GM12873 (cell line): ENCODE results near the gene CEP135.

Source experiments
- CTCF ChIP-seq: IDR thresholded peaks from 2 replicates; pipeline ENCODE4 v1.5.1; 2012; ENCODE audit warnings: low read depth, mild to moderate bottlenecking, moderate library complexity, low read length, control low read depth; ENCODE audit not compliant: insufficient read depth; ENCODE audit errors: missing control alignments

The CEP135 gene

GRCh38 chr4:55948726-55949481 lies at the start of gene CEP135:
TSS of gene CEP135 (plus strand) at chr4:55948945. CDS start at chr4:55952131, 3,186 bp downstream.
- peak; percentile 94 for TF ChIP-seq CTCF

- TF ChIP-seq CTCF, result no peak
Measured at GRCh38 chr4:55902677-55903076, 46.1 kb upstream of the CEP135 start.

GRCh38 chr4:55903577-55903976 lies 45.2 kb upstream of the CEP135 start:
- no peak for TF ChIP-seq CTCF

- TF ChIP-seq CTCF, result no peak
Measured at GRCh38 chr4:55904576-55904975, 44.2 kb upstream of the CEP135 start.

GRCh38 chr4:55906323-55906722 lies 42.4 kb upstream of the CEP135 start:
- no peak for TF ChIP-seq CTCF

GRCh38 chr4:55906989-55907388 lies 41.8 kb upstream of the CEP135 start:
- TF ChIP-seq CTCF, result no peak

- TF ChIP-seq CTCF, result no peak
Measured at GRCh38 chr4:55907469-55907868, 41.3 kb upstream of the CEP135 start.
